Muscle of leg (tissue), 11 donors: ENCODE data around the gene CTAGE9. TPM values are rescaled to one million over a fixed set of nuclear protein-coding genes. Genes with fewer than 3 reads are reported as not detected.

ENCODE experiments used
- DNase-seq: peaks from one replicate; pipeline ENCODE4 v3.0.0; 2013
- H3K27ac ChIP-seq: one replicate; pipeline ENCODE4 v1.5.1; 2013; ENCODE audit warnings: mild to moderate bottlenecking, low read length, control low read depth
- H3K27me3 ChIP-seq: one replicate; pipeline ENCODE4 v1.6.1; 2013; ENCODE audit warnings: low read length; ENCODE audit not compliant: control insufficient read depth, insufficient read depth
- H3K36me3 ChIP-seq: one replicate; pipeline ENCODE4 v1.6.1; 2013; ENCODE audit warnings: low read length; ENCODE audit not compliant: control insufficient read depth, insufficient read depth
- H3K4me1 ChIP-seq: one replicate; pipeline ENCODE4 v1.6.1; 2013; ENCODE audit warnings: low read length; ENCODE audit not compliant: control insufficient read depth, insufficient read depth
- H3K4me3 ChIP-seq: one replicate; pipeline ENCODE4 v1.5.1; 2013; ENCODE audit warnings: low read length, control low read depth
- H3K9me3 ChIP-seq: replicated peaks from 2 replicates; pipeline ENCODE4 v1.6.1; 2013; ENCODE audit warnings: low read depth, low read length; ENCODE audit not compliant: control insufficient read depth
- WGBS: methylation state at CpG from one replicate; pipeline ENCODE4 v1.1.5; 2013; ENCODE audit warnings: missing lambda C conversion rate; ENCODE audit not compliant: insufficient coverage; 5-methylcytosine and 5-hydroxymethylcytosine counted together
- polyA plus RNA-seq, 8 donors: library from polyadenylated mRNA; unstranded; fragments of 120-200 nt; gene quantifications; one replicate each; pipeline versions ENCODE4 v1.2.1 to v1.2.3, GENCODE V29; 2013; ENCODE audit warnings: inconsistent platforms in 1 of 8, low replicate concordance in 1 of 8; ENCODE audit not compliant: insufficient read length in 8 of 8, insufficient read depth in 1 of 8
- total RNA-seq: library from RNA; stranded (reverse); fragments of 120-200 nt; gene quantifications from one replicate; pipeline ENCODE4 v1.2.4, GENCODE V29; 2013

CTAGE9 gene
- total and polyA plus RNA-seq, 9 donors = 0.17 TPM; not detected in 8

- 76% methylated on average over 2 of the region's 2 CpGs for WGBS
- Histone ChIP-seq H3K4me3 (no peak overlapping the region), H3K27ac (no peak overlapping the region), H3K9me3 (no peaks in the 10 kb centered on the region), H3K4me1 (no peaks in the 10 kb centered on the region), H3K36me3 (no peaks in the 10 kb centered on the region), H3K27me3 (peaks cover 2% of the 10 kb centered on the region)
- DNase-seq = no peak
These were observed 29.9 kb downstream of the CTAGE9 start for GRCh38 chr6:131680868-131681267.

DNA sequence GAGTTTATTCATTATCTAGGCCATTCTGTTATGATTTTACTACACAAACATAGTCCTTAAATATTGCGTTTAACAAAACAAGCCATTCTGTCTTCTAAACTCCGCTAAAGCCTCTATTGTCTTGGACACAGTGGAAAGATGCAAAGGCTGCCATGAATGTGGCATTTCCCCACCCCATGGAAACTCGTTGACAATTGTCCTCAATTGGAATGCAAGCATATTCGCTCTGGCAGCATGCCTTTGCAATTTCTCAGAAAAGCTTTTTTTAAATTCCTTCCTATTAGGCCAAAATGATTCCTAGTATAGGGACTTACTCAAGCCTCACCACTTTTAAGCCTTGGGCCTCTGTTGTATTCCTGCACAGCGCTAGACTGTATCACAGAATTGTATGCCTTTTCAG is 32.4 kb downstream of the CTAGE9 start:
- 57% methylated on average over 4 of the region's 5 CpGs for WGBS
- no peak for DNase-seq
- Histone ChIP-seq H3K27ac (no peak overlapping the region), H3K4me3 (no peak overlapping the region), H3K27me3 (peaks cover 2% of the 10 kb centered on the region), H3K9me3 (no peaks in the 10 kb centered on the region), H3K4me1 (no peaks in the 10 kb centered on the region), H3K36me3 (no peaks in the 10 kb centered on the region)

DNA sequence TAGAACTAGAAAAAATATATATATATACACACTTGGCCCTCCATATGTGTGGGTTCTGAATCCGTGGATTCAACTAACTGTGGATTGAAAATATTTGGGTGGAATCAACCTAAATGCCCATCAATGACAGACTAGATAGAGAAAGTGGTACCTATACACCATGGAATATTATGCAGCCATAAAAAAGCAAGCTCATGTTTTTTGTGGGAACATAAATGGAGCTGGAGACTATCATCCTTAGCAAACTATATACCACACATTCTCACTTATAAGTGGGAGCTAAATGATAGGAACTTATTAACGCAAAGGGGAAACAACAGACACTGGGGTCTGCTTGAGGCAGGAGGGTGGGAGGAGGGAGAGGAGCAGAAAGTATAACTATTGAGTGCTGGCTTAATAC is 37.6 kb downstream of the CTAGE9 start:
- Histone ChIP-seq H3K4me3 (no peak overlapping the region), H3K27me3 (no peaks in the 10 kb centered on the region), H3K27ac (no peak overlapping the region), H3K4me1 (no peaks in the 10 kb centered on the region), H3K9me3 (no peaks in the 10 kb centered on the region), H3K36me3 (no peaks in the 10 kb centered on the region)
- no CpG with 5 or more reads among the region's 2 CpGs for WGBS
- DNase-seq = no peak

DNA sequence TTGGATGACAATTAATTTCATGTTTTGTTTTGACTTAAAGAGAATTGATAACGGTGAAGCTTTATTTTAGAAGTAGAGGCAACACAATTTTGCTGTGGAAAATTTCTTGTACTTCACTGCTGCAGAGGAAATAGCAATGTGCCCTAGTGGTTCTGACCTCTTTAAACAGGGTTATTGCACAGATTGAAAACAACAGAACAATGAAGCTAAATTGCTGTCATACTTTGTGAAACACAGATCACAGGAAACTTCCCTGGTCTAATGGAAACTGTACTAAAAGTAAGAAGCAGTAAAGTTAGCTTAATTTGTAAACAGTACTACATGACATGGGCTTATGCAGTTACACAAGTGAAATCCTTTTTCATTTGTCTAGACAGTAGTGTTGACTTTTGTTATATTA is 40.9 kb downstream of the CTAGE9 start:
- WGBS = 78% methylated on average over 1 of the region's 1 CpG
- peak; percentile 8 for DNase-seq
- no peaks in the 10 kb centered on the region for H3K36me3 ChIP-seq
- H3K27ac ChIP-seq = no peak overlapping the region
- no peaks in the 10 kb centered on the region for H3K4me1 ChIP-seq
- H3K4me3 ChIP-seq = no peak overlapping the region
- no peaks in the 10 kb centered on the region for H3K9me3 ChIP-seq
- H3K27me3 ChIP-seq = no peaks in the 10 kb centered on the region

DNA sequence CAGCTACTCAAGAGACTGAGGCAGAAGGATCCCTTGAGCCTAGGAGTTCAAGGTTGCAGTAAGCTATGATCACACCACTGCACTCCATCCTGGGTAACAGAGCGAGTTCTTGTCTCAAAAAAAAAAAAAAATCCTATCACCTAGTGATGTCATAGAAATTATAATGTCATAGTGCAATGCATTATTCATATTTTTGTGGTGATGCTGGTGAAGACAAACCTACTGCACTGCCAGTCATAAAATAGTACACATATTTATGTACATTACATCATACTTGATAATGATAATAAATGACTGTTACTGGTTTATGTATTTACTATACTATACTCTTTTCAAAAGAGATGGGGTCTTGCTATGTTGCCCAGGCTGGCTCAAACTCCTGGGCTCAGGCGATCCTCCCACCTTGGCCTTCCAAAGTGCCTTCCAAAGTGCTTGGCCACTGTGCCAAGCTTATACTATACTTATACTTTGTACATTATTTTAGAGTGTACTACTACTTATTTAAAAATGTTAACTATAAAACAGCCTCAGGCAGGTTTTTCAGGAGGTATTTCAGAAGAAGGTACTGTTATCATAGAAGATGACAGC is 47.1 kb downstream of the CTAGE9 start:
- no peaks in the 10 kb centered on the region for H3K27me3 ChIP-seq
- WGBS = no CpG with 5 or more reads among the region's 2 CpGs
- no peak overlapping the region for H3K27ac ChIP-seq
- no peaks in the 10 kb centered on the region for H3K4me1 ChIP-seq
- DNase-seq = no peak
- no peaks in the 10 kb centered on the region for H3K9me3 ChIP-seq
- no peak overlapping the region for H3K4me3 ChIP-seq
- no peaks in the 10 kb centered on the region for H3K36me3 ChIP-seq

DNA sequence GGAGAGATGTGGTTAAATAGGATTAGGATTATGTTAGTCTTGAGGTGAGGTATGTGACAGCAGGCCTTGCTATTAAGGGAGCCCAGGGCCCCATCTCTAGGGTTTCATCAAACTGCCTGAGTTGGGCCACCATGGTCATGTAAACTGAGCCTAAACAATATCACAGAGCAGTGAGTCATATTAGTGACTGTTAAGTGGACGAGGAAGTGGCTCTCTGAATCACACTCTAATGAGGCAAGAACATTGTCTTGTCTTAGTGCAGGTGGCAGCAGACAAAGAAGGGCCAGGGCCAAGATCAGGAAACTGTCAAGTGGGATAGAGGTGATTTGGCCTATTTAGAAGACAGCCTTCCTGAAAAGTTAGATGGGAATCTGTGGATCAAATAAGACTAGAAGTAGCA is 50.6 kb downstream of the CTAGE9 start:
- 57% methylated on average over 1 of the region's 1 CpG for whole genome bisulfite sequencing
- Histone ChIP-seq H3K4me1 (no peaks in the 10 kb centered on the region), H3K36me3 (no peaks in the 10 kb centered on the region), H3K27me3 (no peaks in the 10 kb centered on the region), H3K27ac (no peak overlapping the region), H3K9me3 (no peaks in the 10 kb centered on the region), H3K4me3 (no peak overlapping the region)
- DNase-seq = no peak

Other genes with a start within 250 kb of the CTAGE9 start
- gene ARG1, start 137.8 kb downstream of the CTAGE9 start, total RNA-seq = 0.27 TPM
- 1 to 10 TPM in 2 of 8 donors, under 1 TPM in 6; 0.27 to 1.8 (median 0.71) TPM for gene ARG1, start 137.8 kb downstream of the CTAGE9 start, polyA plus RNA-seq
- gene MED23, start 82.8 kb downstream of the CTAGE9 start, total RNA-seq = 26.4 TPM
- 10 to 100 TPM; 16.3 to 25.0 (median 20.9) TPM for gene MED23, start 82.8 kb downstream of the CTAGE9 start, polyA plus RNA-seq
- gene ENPP3, start 73.7 kb downstream of the CTAGE9 start, total RNA-seq = 0.31 TPM
- gene ENPP3, start 73.7 kb downstream of the CTAGE9 start, polyA plus RNA-seq = 1 to 10 TPM in 1 of 8 donors, under 1 TPM in 7; 0.16 to 2.9 (median 0.35) TPM
- not detected for gene OR2A4, start 9.6 kb downstream of the CTAGE9 start, total RNA-seq
- gene OR2A4, start 9.6 kb downstream of the CTAGE9 start, polyA plus RNA-seq = under 1 TPM in 1 of 8 donors, not detected in 7; 0.14 TPM
- 13.7 TPM for gene ENPP1, start 97.0 kb upstream of the CTAGE9 start, total RNA-seq
- gene ENPP1, start 97.0 kb upstream of the CTAGE9 start, polyA plus RNA-seq = 10 to 100 TPM in 3 of 8 donors, 1 to 10 TPM in 5; 7.9 to 16.1 (median 8.9) TPM
- gene CCN2, start 240.4 kb upstream of the CTAGE9 start, total RNA-seq = 16.0 TPM
- gene CCN2, start 240.4 kb upstream of the CTAGE9 start, polyA plus RNA-seq = 10 to 100 TPM; 27.5 to 86.5 (median 41.6) TPM